Stimulated activated CD4-positive, alpha-beta T cell treated with anti-CD3 and anti-CD28 coated beads, Interleukin-4, amount 100 ng/mL, for 4 hours (primary cell): ENCODE measurements around the gene ARFIP1.
A peak's percentile ranks its signal among the peaks of the same experiment; 100 is the strongest.

ENCODE experiments used
- DNase-seq, 2 experiments: peaks; one replicate each; pipeline ENCODE4 v3.0.0-alpha.2; 2020

ARFIP1 gene

GRCh38 chr4:152900395-152900794, 120.6 kb downstream of the ARFIP1 start:
- DNase-seq = no peak

GRCh38 chr4:152901205-152901604, 121.5 kb downstream of the ARFIP1 start:
- DNase-seq = no peak

- no peak for DNase-seq
These were observed 123.9 kb downstream of the ARFIP1 start for GRCh38 chr4:152903658-152904057.

GRCh38 chr4:152909901-152910300, 130.1 kb downstream of the ARFIP1 start:
- no peak for DNase-seq

DNA sequence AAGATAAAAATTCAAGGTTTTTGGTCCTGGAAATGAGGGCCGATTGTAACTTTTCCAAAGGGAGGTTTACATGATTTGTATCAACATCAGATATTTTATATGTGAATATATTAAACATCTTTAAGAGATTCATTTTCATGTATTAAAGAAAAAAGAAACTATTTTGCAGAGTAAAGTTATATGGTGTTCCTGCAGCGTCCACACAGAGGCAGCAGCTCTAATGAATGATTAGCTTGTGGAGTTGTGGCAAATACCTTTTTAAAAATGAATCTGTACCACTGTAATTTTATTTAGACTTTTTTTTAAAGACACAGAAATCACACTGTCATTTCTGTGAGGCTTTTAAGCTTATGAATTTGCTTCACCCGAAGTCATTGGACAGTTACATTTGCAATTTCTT, 130.8 kb downstream of the ARFIP1 start:
- DNase-seq = no peak

DNA sequence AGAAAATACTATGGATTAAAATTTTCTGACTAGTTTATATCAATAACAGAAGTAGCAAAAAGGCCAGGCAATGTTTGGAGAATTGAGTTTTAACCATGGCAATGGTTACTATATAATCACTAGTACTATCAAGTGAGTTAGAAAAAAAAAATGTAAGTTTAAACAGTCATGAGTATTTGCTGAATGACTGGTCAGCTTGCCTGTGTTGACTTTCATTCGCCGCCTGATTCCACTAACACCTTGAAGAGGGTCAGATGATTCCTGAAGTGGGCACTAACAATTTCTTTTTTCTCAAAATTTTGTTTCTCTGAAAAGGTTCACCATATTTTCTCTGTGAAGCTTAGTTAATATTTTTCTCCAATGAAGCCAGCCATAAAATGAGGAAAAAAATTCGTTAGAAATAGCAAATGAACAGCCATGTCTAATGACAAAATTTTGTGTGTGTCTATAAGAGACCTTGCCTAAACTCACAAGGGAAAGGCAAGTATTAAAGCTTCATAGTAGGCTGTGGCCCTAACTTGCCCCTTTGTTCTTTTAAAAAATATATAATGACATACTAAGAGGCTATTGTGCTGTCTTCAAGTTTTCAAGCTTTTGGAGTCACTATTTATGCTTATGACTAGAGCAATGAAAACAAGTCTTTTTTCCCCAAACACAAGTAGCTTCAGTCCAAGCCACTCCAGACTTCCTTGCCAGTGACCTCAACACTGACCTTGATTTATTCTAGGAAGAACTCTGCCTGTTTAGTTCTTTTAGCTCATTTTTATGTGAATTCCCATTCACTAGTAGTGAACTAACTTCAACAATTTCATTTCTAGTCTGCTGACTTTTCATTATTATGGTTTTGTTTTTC, 138.0 kb downstream of the ARFIP1 start:
- no peak for DNase-seq

DNA sequence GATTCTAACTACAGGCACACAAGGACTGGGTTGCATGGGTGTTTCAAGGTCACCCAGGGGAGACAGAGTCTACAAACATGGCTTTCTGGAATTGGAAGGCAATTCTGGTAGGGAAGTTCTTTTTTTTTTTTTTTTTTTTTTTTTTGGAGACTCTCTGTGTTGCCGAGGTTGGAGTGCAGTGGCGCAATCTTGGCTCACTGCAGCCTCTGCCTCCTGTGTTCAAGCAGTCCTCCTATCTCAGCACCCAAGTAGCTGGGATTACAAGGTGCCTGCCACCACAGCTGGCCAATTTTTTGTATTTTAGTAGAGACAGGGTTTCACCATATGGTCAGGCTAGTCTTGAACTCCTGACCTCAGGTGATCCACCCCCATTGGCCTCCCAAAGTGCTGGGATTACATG, 140.1 kb downstream of the ARFIP1 start:
- no peak for DNase-seq

- DNase-seq = no peak
These were observed 141.0 kb downstream of the ARFIP1 start for GRCh38 chr4:152920768-152921167.

GRCh38 chr4:152921284-152921683, 141.5 kb downstream of the ARFIP1 start:
- DNase-seq = no peak

GRCh38 chr4:152925851-152926250, 146.1 kb downstream of the ARFIP1 start:
- DNase-seq = no peak

- no peak for DNase-seq
These were observed 147.2 kb downstream of the ARFIP1 start for GRCh38 chr4:152926959-152927358.

- DNase-seq = no peak
These were observed 148.0 kb downstream of the ARFIP1 start for GRCh38 chr4:152927737-152928136.

- no peak for DNase-seq
These were observed 148.5 kb downstream of the ARFIP1 start for GRCh38 chr4:152928286-152928685.

GRCh38 chr4:152929888-152930287, 150.1 kb downstream of the ARFIP1 start:
- DNase-seq = no peak

DNA sequence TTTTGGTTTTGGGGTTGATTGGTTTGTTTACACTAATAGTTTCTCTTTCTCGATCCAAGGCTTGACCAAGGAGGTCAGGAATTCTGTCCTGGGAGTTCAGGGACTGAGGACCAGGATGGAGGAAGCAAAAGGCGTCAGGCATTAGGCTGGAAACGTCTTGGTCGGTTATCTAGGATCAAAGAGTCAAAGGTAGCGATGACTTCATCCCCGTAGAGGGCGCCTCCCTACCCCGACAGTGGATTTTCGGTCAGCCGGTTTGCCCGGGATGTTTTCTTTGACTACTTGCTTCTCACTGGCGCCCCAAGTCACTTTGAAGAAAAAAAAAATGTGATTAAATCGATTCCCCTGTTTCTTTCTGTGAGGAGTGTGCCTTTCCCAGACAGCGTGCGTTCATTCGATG, 155.4 kb downstream of the ARFIP1 start:
- DNase-seq = no peak

DNA sequence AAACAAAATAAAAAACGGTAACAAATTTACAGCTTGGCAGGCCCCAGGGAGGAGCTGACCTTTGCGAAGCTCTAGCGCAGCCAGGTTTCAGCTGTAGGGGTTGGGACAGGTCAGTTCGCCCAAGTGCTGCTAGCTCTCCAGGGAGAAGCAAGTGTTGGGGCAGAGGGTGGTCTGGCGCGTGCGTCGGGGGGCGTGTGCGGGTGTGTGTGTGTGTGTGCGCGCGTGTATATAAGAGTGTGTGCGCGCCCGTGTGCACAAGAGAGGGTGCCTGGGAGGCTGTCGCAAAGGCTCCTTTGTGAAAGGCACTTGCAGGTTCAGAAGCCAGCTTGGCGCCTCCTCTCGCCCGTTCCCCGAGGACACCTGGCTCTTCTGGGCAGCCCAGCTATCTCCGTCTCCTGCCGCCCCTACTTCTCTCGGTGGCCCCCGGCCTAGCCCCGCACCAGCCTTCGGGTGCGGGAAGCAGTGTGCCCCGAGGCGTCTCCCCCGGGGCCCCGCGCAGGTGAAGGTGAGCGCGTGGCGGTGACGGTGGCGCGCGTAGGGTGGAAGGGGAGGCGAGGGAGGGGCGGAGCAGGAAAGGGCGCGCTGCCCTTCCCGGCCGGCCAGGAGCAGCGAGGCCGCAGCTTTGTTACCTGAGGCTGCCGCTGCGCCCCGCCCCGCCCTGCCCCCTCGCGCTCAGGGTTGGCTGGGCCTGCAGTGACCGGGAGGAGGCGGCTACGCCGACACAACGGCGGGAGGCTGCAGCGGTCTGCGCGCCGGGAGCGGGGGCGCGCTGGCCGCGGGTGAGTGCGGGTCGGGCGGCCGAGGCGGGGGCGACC, 156.1 kb downstream of the ARFIP1 start, which contains the start of gene FHDC1:
FHDC1 (plus strand) TSS at position 693 of the 815 bp plus-strand sequence. CDS start 6,735 bp downstream, outside the sequence.
- peak in 1 of 2 experiments; percentile 7 for DNase-seq

DNA sequence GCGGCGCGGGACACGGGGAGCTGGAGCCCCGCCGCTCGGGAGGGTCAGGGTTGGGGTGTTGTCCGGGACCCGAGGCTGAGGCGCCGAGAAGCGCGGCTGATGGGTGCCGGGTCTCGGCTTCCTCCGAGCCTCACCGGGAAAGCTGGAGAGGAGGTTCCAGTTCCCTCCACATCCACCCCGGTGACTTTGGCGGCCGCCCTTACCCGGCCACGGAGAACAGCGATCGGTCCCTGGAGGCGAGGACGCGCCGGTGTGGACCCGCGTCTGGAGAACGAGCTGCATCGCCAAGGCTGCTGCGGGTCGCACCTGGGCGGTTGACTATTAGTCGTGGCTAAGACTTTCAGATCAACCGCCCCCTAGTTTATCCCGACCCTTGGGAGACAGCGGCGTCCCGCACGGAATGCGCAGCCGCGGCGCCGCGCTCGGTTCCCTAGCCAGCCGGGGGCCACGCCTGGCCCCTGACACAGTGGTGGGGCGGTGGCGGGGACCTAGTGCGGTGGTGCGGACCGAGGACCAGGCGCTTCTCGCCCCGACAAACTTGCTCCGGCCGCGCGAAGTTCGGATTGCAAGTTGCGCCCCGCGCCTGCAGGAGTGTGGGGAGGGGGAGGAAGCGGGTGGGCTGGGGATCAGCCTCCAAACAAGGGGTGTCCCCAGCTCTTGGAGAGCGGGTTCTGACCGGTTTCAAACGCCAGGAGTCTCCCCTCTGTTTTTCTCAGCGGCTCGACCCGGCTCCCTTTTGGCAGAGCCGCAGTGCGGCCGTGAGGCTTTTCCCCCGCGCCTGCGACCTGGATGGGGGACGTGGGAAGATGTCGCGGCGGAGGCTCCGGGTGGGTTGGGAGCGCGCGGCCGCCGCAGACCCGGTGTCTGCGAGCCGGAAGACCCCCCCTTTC, 156.9 kb downstream of the ARFIP1 start:
- DNase-seq = peak in 1 of 2 experiments; percentile 5

DNA sequence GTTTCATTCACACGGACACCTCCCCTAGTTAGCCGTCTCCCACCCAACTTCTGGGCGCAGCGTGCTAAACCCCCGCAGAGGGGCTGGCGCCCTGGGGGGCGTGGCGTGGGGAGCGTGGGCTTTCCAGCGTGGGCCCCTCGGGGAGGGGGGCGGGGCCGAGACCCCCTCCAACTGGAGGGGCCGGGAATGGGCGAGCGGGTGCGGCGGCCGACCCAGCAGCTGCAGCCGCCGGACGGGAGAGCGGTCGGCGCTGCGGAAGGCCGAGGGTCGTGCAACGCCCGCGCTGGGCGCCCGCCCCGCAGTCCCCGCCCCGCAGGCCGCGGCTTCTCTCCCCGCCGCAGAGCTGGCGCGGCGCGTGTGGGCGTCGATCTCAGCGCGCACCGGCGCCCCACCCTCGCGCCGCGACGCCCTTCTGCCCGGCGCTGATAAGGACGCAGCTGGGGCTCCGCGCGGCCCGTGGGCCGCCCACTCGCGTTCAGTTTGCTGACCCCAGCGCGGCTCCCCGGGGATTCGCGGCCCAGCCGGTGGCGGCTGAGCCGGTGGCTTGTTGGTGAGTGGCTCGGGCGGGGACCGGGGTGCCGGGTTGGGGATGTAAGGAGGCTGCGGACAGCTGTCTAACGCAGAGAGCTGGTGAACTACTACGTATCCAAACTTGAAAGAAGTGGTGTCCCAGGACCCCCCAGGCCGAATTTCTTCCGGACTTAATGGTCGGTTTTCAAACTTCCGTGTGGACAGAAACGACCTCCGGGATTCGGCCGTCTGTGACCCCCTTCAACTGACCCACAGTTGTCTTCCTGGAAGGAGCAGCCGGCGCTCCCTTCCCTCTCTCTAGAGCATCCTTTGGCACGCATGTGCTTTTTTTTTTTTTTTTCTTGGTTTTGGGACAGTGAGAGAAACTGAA, 157.8 kb downstream of the ARFIP1 start:
- peak; percentile 20 to 26 for DNase-seq

- no peak for DNase-seq
These were observed 158.6 kb downstream of the ARFIP1 start for GRCh38 chr4:152938237-152938947.

DNA sequence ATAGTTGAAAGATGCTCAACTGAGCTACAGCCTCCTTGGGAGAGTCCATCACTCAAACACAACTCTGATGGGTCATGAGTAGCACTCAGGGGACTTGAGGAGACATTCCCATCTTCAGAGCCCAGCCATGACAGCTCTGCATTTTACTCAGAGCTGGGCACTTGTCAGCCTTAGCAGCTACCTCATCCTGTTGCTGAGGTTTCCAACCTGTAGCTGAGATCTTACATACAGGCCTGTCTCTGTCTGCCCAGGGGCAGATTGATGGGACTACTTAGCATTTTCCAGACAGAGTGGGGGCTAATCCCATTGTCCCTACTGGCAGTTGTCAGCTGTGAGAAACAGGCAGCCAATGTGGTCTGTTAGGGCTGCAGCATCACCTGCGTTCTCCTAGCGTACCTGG, 159.9 kb downstream of the ARFIP1 start:
- no peak for DNase-seq

- DNase-seq = no peak
These were observed 160.7 kb downstream of the ARFIP1 start for GRCh38 chr4:152940461-152940860.
